Duodenal mucosa (tissue), 2 donors: ENCODE results near the gene RADIL.
"Not testable (repeated sequence)": the region's sequence is repeated elsewhere in the genome, so short reads cannot be mapped to it uniquely, and the experiment has no call there.

ENCODE experiments used
- H3K27ac ChIP-seq: one replicate; pipeline ENCODE4 v1.7.0; 2013; ENCODE audit warnings: low read depth, low read length
- H3K27me3 ChIP-seq, 2 donors: one replicate each; pipeline ENCODE4 v1.7.0; 2013; ENCODE audit warnings: low read length in 2 of 2, control low read depth in 1 of 2; ENCODE audit not compliant: insufficient read depth in 2 of 2, control insufficient read depth in 1 of 2
- H3K36me3 ChIP-seq, 2 donors: one replicate each; pipeline ENCODE4 v1.7.0; 2013; ENCODE audit warnings: low read length in 2 of 2, control low read depth in 1 of 2; ENCODE audit not compliant: insufficient read depth in 2 of 2, control insufficient read depth in 1 of 2
- H3K4me1 ChIP-seq, 2 donors: one replicate each; pipeline ENCODE4 v1.7.0; 2013; ENCODE audit warnings: low read length in 2 of 2, control low read depth in 1 of 2; ENCODE audit not compliant: insufficient read depth in 2 of 2, control insufficient read depth in 1 of 2
- H3K4me3 ChIP-seq, 2 donors: one replicate each; pipeline ENCODE4 v1.7.0; 2013; ENCODE audit warnings: low read length in 2 of 2, low read depth in 1 of 2
- H3K9ac ChIP-seq, 2 donors: one replicate each; pipeline ENCODE4 v1.7.0; 2013; ENCODE audit warnings: low read length in 2 of 2, low read depth in 1 of 2
- H3K9me3 ChIP-seq, 2 donors: one replicate each; pipeline ENCODE4 v1.7.0; 2013; ENCODE audit warnings: low read length in 2 of 2, control low read depth in 1 of 2; ENCODE audit not compliant: control insufficient read depth in 1 of 2

RADIL gene

GRCh38 chr7:4800926-4801838 is 82.3 kb downstream of the RADIL start:
- no peaks in the 10 kb centered on the region for H3K36me3 ChIP-seq
- no peak overlapping the region for H3K9ac ChIP-seq
- no peaks in the 10 kb centered on the region for H3K27me3 ChIP-seq
- no peaks in the 10 kb centered on the region for H3K4me1 ChIP-seq
- no peaks in the 10 kb centered on the region for H3K9me3 ChIP-seq
- H3K27ac ChIP-seq, result no peak overlapping the region
- H3K4me3 ChIP-seq, result no peak overlapping the region

GRCh38 chr7:4800487-4800886 is 83.0 kb downstream of the RADIL start:
- no peaks in the 10 kb centered on the region for H3K27me3 ChIP-seq
- no peaks in the 10 kb centered on the region for H3K9me3 ChIP-seq
- no peak overlapping the region for H3K4me3 ChIP-seq
- H3K36me3 ChIP-seq, result no peaks in the 10 kb centered on the region
- H3K27ac ChIP-seq, result no peak overlapping the region
- H3K9ac ChIP-seq, result no peak overlapping the region
- H3K4me1 ChIP-seq, result no peaks in the 10 kb centered on the region

- Histone ChIP-seq H3K36me3 (no peaks in the 10 kb centered on the region), H3K27ac (no peak overlapping the region), H3K27me3 (no peaks in the 10 kb centered on the region), H3K9me3 (no peaks in the 10 kb centered on the region), H3K4me3 (no peak overlapping the region), H3K4me1 (no peaks in the 10 kb centered on the region), H3K9ac (no peak overlapping the region)
Observed at GRCh38 chr7:4799508-4800268, 83.8 kb downstream of the RADIL start.

- H3K9me3 ChIP-seq, result no peaks in the 10 kb centered on the region
- no peaks in the 10 kb centered on the region for H3K36me3 ChIP-seq
- no peaks in the 10 kb centered on the region for H3K4me1 ChIP-seq
- no peak overlapping the region for H3K27ac ChIP-seq
- H3K9ac ChIP-seq, result no peak overlapping the region
- H3K4me3 ChIP-seq, result no peak overlapping the region
- no peaks in the 10 kb centered on the region for H3K27me3 ChIP-seq
Observed at GRCh38 chr7:4798706-4799235, 84.7 kb downstream of the RADIL start.

GRCh38 chr7:4797858-4798705 is 85.4 kb downstream of the RADIL start:
- no peaks in the 10 kb centered on the region for H3K27me3 ChIP-seq
- no peak overlapping the region for H3K27ac ChIP-seq
- no peaks in the 10 kb centered on the region for H3K9me3 ChIP-seq
- no peak overlapping the region for H3K4me3 ChIP-seq
- no peaks in the 10 kb centered on the region for H3K4me1 ChIP-seq
- no peaks in the 10 kb centered on the region for H3K36me3 ChIP-seq
- no peak overlapping the region for H3K9ac ChIP-seq

- Histone ChIP-seq H3K27me3 (no peaks in the 10 kb centered on the region), H3K36me3 (peaks cover 0 to 5% of the 10 kb centered on the region in 2 donors), H3K4me3 (no peak overlapping the region), H3K27ac (no peak overlapping the region), H3K4me1 (peaks cover 0 to 6% of the 10 kb centered on the region in 2 donors), H3K9ac (no peak overlapping the region), H3K9me3 (no peaks in the 10 kb centered on the region)
Observed at GRCh38 chr7:4796453-4796852, 87.1 kb downstream of the RADIL start.

GRCh38 chr7:4794591-4795350 is 88.7 kb downstream of the RADIL start:
- Histone ChIP-seq H3K9me3 (no peaks in the 10 kb centered on the region), H3K36me3 (peaks cover 0 to 18% of the 10 kb centered on the region in 2 donors), H3K4me3 (no peak overlapping the region), H3K27ac (no peak overlapping the region), H3K4me1 (peaks cover 0 to 6% of the 10 kb centered on the region in 2 donors), H3K9ac (no peak overlapping the region), H3K27me3 (no peaks in the 10 kb centered on the region)

GRCh38 chr7:4794171-4794570 is 89.3 kb downstream of the RADIL start:
- H3K9me3 ChIP-seq, H3K9ac ChIP-seq, H3K4me1 ChIP-seq, H3K4me3 ChIP-seq, H3K27me3 ChIP-seq, H3K27ac ChIP-seq: not testable (repeated sequence)
- H3K36me3 ChIP-seq, result peaks cover 0 to 18% of the 10 kb centered on the region in 2 donors

- H3K4me1 ChIP-seq, H3K9me3 ChIP-seq, H3K4me3 ChIP-seq, H3K9ac ChIP-seq, H3K27ac ChIP-seq, H3K27me3 ChIP-seq: not testable (repeated sequence)
- H3K36me3 ChIP-seq, result peaks cover 0 to 22% of the 10 kb centered on the region in 2 donors
Observed at GRCh38 chr7:4793385-4793993, 90.0 kb downstream of the RADIL start.
